ENCODE data around the gene BCCIP.

BCCIP gene

GRCh38 chr10:125822878-125823662, at the start of gene BCCIP, which contains the start of gene UROS:
TSS of gene BCCIP (plus strand) at chr10:125823546. CDS start at chr10:125823558, 12 bp downstream.
TSS of gene UROS (minus strand) at chr10:125823258. CDS start at chr10:125816499, 6,759 bp downstream.
- peak; percentile 88 to 90 for DNase-seq

DNA sequence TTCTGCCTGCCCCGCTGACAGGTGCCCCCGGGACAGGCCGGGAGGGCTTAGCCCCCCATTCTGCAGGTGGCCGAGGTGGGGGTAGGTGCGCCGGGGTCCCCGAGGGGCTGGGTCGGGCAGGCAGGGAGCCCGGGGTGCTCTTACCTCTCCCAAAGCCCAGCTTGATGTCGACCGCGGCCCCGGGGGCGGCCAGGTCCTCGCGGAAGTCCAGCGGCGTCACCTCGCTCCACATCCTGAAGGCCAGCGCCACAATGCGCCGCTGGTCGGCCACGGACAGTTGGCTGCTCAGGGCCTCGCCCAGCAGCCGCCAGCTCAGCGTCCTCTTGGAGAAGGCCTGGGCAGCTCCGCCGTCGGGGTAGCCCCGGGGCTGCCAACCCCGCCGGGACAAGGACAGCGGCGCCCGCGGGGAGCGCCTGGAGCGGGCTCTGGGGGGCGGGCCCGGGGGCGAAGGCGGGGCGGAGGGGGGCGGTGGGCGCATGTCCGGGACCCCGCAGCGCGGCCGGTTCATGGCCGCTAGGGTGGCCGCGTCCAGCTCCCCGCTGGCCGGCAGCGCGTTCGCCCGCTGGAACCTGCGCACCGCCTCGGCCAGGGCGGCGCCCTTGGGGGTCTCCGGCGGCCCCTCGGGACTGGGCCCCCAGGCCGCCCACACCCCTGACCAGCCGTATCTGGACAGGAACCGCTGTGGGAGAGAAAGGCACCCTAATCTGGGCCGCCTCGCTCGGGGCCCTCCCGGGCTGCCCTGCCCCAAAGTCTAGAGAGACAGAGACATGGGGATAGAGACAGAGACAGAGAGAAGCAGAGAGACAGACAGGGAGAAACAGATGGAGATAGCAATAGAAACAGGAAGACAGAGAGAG, 49.4 kb upstream of the BCCIP start:
- DNase-seq: no peak

GRCh38 chr10:125774581-125775191, 48.7 kb upstream of the BCCIP start:
- no peak for DNase-seq

DNA sequence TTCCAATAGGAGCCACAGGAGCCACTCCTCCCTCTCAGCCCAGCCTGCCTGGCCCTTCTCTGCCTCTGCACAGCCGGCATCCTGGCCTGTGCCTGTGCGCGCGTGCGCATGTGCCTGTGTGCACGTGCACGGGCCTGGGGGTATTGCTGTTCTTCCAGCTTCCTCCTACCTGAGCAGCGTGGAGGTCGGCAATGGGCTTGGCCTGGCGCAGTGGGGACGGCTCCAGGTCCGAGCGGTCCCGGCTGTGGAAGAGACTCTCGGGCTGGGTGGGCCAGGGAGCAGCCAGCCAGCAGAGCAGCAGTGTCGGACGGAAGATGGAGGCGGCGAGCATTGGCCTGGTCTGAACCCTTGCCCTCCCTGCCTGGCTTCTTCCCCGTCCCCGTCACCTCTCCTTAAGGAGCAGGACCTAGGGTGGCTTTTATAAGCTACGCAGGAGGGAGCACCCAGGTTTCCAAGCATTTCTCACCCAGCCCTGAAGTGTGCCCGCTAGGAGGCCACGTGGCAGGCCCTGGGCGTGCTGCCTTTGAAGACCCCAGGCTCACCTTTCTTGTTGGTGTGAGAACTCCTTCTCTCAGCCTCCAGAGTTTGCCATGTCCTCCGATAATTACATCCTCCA, 47.7 kb upstream of the BCCIP start, which contains the start of gene MMP21:
TSS of gene MMP21 (minus strand) at position 331 of the 616 bp plus-strand sequence. CDS start at position 331, 0 bp downstream.
- DNase-seq: no peak

DNA sequence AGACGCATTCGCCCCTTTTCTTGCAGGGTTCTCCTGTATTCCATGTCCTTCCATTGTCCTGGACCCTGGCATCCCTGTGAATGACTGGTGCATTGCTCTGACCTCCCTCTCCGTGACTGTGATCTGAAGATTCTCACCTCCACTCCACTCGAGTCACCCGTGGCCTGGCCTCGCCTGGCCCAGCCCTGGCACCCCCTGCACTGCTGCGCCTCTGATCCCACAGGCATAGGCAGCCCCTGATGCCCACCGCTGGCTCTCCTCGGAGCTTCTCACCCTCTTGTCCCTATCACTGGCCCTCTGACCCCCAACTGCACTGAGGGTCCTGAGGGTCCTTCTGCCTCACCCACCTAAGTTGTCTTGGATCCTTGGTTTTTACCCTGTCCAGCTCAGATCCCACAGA, 45.5 kb upstream of the BCCIP start:
- no peak for DNase-seq

DNA sequence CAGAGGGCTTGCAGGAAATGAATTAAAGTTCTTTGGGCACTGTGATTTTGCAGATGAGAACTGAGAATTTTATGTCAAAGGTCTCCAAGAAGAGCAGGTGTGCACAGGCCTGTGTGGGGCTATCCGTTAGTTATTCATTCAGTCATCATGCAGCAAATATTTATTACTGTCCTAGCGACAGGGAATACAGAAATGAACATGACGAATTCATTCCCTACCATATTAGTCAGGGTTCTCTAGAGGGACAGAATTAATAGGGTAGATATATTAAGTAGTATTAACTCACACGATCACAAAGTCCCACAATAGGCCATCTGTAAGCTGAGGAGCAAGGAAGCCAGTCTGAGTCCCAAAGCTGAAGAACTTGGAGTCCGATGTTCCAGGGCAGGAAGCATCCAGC, 44.8 kb upstream of the BCCIP start:
- DNase-seq: no peak

- no peak for DNase-seq
Observed at GRCh38 chr10:125779403-125780327, 43.7 kb upstream of the BCCIP start.

DNA sequence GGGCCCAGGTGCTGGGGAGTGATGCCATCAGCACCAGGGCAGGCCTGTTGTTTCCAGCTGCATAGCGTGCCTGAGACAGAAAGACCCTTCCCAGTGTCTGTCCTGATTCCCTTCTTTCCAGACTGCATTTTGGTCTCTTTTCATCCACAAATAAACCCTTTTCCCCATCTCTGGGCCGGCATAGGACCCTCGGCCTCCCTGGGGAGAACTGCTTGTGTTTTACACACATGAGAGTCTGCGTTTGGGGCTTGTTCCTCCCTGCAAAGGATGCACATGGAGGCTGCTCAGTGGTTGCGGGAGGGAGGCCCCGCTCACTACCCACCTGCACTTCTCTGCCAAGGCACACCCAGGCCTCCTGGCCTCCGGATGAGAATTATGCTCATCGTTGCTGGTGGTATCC, 42.0 kb upstream of the BCCIP start:
- no peak for DNase-seq

- DNase-seq: no peak
Observed at GRCh38 chr10:125782054-125782453, 41.3 kb upstream of the BCCIP start.

DNA sequence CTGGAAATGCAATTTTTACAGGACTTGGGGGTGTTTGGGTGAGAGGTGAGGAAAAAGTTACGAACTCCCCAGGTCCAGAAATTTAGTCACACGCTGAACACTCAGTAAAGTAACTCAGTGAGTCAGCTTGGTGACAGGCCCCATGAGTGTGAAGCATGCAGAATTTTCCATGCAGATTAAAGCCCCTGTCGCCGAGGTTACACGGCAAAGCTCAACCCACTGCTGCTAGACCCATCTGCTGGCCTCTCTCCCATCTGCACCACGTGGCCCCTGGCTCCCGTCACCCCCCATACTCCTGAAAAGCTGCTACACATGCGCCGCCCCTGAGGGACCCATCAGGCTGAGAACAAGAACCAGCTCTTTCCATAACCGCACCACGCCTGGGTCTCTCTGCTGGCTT, 40.7 kb upstream of the BCCIP start:
- no peak for DNase-seq

- no peak for DNase-seq
Observed at GRCh38 chr10:125783408-125783807, 39.9 kb upstream of the BCCIP start.

GRCh38 chr10:125783957-125784356, 39.4 kb upstream of the BCCIP start:
- DNase-seq: no peak

DNA sequence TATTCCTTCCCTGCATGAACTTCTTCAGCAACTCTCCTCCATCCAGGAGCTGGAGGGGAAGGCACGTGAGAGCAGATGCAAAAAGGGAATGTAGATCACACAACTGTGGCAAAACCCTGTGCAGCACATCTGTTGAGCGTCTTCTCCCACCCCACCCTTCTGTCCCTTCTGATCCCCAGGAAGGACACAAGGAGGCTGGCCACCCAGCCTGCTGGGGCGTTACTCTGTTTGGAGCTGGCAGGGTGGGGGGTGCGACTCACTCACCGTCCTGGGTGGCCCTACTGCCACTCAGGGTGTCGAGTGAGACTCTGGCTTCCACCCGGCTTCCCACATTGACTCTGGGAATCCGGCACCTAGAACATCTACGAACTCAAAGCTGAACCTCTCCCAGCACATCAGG, 37.6 kb upstream of the BCCIP start:
- no peak for DNase-seq

- no peak for DNase-seq
Observed at GRCh38 chr10:125788156-125789034, 35.0 kb upstream of the BCCIP start.

DNA sequence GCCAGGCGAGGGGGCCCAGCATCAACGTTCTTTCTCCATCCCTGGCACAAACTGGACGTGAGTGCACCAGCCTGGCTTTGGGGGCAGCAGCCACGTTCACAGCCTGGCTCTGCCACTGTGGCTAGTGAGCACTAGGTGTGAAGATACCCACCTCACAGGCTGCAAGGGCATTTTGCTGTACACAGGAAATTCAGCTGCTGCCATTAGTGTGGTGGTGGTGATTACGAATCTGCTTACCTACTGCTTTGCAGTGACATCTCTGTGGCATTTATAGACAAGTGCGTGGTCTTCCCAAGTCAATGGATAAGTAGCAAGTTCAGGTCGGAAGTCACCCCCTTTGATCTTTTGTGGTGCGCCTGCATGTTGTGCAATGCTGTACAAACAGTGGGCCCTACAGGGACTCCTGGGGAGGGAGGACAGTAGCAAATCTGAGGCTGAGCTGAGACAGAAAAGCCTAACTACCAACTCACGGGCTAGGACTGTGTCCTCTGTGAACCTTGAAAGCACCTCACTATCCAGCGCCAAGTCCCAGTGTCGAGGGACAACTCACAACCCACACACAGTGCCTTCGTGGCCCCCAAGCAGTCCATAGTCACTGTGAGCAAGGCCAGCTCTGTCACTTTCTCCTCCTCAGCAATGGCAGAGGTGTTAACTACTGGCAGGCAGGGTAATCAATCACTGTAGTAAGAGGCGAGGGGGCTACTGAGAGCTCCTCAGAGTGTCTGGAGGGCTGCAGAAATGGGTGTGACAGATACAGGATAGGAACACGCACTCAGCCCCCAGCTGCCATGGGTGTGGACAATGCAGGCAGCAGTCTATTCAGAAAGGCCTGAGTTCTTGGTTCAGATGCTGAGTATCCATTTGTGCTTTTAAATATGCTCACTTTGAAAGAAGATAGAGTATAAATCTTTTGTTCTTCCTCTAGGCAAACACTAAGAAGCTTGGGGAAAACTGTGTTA, 30.7 kb upstream of the BCCIP start:
- DNase-seq: no peak

GRCh38 chr10:125795128-125795527, 28.2 kb upstream of the BCCIP start:
- DNase-seq: no peak

DNA sequence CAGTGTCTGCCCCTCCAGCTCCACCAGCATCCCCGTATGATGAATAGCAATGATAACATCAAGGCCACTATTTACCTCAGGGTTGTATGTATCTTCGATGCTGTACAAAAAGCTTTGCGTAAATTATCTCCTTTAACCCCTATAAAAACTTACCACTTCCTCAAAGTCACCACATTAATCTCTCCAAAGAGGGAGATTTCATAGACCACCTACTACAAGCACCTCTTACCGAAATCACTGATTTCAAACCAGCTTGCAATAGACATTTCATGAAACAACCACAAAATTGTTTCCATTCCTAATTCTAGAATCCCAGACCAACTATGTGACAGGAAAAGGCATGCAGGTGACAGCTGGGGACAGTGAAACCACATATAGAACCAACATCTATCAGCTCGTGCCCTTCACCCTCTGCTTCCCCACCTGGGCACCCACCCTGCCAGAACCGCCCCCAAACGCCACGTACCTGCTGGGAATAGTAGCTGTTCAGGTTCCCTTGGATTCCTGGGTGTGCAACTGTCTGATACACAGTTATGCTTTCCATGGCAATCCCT, 27.6 kb upstream of the BCCIP start:
- no peak for DNase-seq

DNA sequence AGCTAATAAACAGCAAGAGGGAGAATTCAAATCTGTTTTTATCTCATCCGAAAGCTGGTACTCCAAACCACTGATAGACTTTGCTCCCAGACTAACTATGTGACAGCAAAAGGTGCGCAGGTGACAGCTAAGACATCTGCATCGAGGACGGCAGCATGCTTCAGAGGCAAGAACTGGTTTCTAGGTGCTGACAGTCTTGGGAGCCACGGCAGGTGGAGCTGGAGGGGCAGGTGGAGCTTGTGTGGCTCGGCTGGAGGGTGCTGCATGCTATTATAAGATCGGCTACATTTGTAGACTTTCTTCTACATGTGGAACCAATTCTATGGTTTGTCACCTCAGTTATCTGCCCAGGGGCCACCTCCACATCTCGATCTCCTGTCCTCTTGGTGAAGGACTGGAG, 25.9 kb upstream of the BCCIP start:
- DNase-seq: no peak

- no peak for DNase-seq
Observed at GRCh38 chr10:125797994-125798662, 25.2 kb upstream of the BCCIP start.

Data from activated CD4-positive, alpha-beta T cell treated with anti-CD3 and anti-CD28 coated beads, Interleukin-2, amount 50 U/mL, for 48 hours (primary cell).